SK-N-SH treated with all-trans-retinoic acid at 6 μM for 48 hours (cell line): Measurements from ENCODE around the gene LSAMP.

Experiments used
- ARNTL ChIP-seq: fragments of 450-650 bp; formaldehyde crosslinking; IDR thresholded peaks from 2 replicates; pipeline ENCODE4 v1.5.0; 2020; ENCODE audit warnings: low read depth, mild to moderate bottlenecking, moderate library complexity, borderline replicate concordance
- BACH2 ChIP-seq: fragments of 250-450 bp; sonication (Bioruptor Pico); IDR thresholded peaks from 2 replicates; pipeline ENCODE4 v1.9.0; 2021; ENCODE audit warnings: mild to moderate bottlenecking, borderline replicate concordance
- CSDC2 ChIP-seq: fragments of 250-450 bp; sonication (Bioruptor Pico); IDR thresholded peaks from 2 replicates; pipeline ENCODE4 v1.5.0; 2020; ENCODE audit warnings: mild to moderate bottlenecking, moderate library complexity
- GLIS3 ChIP-seq: fragments of 250-450 bp; sonication (Bioruptor Pico); IDR thresholded peaks from 2 replicates; pipeline ENCODE4 v1.5.0; 2020; ENCODE audit warnings: mild to moderate bottlenecking, moderate library complexity
- ISL1 ChIP-seq: fragments of 250-450 bp; sonication (Bioruptor Pico); IDR thresholded peaks from 2 replicates; pipeline ENCODE4 v2.1.2; 2022; ENCODE audit warnings: mild to moderate bottlenecking, moderate library complexity
- RARB ChIP-seq: fragments of 250-450 bp; sonication (Bioruptor Pico); IDR thresholded peaks from 2 replicates; pipeline ENCODE4 v1.8.0; 2021; ENCODE audit warnings: mild to moderate bottlenecking, moderate library complexity
- ZC3H10 ChIP-seq: fragments of 250-450 bp; sonication (Bioruptor Pico); IDR thresholded peaks from 2 replicates; pipeline ENCODE4 v1.5.1; 2021; ENCODE audit warnings: mild to moderate bottlenecking, moderate library complexity
- ZFP30 ChIP-seq: fragments of 450-650 bp; formaldehyde crosslinking; IDR thresholded peaks from 2 replicates; pipeline ENCODE4 v1.5.0; 2022; ENCODE audit warnings: mild to moderate bottlenecking, moderate library complexity
- ZNF70 ChIP-seq: fragments of 450-650 bp; formaldehyde crosslinking; IDR thresholded peaks from 2 replicates; pipeline ENCODE4 v1.5.0; 2020; ENCODE audit warnings: mild to moderate bottlenecking, moderate library complexity

- no peak for TF ChIP-seq ZFP30 (CRISPR knock-in tag)
- no peak for TF ChIP-seq ZC3H10 (CRISPR knock-in tag)
- TF ChIP-seq GLIS3 (CRISPR knock-in tag) = no peak
- no peak for TF ChIP-seq RARB (CRISPR knock-in tag)
- TF ChIP-seq BACH2 (CRISPR knock-in tag) = no peak
- no peak for TF ChIP-seq ARNTL
- no peak for TF ChIP-seq ZNF70 (CRISPR knock-in tag)
- no peak for TF ChIP-seq CSDC2 (CRISPR knock-in tag)
- TF ChIP-seq ISL1 (CRISPR knock-in tag) = no peak
These were observed 599.3 kb downstream of the LSAMP start for GRCh38 chr3:115845986-115846385.
